SK-N-SH (cell line): Measurements from ENCODE around the gene RAPGEF6. TPM values are rescaled to one million over a fixed set of nuclear protein-coding genes. Genes with fewer than 3 reads are reported as not detected.

Source experiments
- CTCF ChIA-PET: fragments of 300-600, 350-600 bp; formaldehyde crosslinking; extraction: SDS; loops from one replicate; lab custom pipeline; 2021; lab: Yijun Ruan, JAX
- POLR2A ChIA-PET: fragments of 350-600 bp; sonication (Branson Sonifier 250); formaldehyde crosslinking; extraction: SDS; loops from one replicate; lab custom pipeline; 2020; ENCODE audit warnings: antibody characterized with exemption, inconsistent platforms; lab: Yijun Ruan, JAX
- DNase-seq: peaks from one replicate; pipeline ENCODE4 v3.0.0; 2012
- H2AFZ ChIP-seq: fragments of 200-600 bp; sonication (generic); 2 replicates; pipeline ENCODE4 v1.8.1; 2016; ENCODE audit warnings: antibody characterized with exemption, mild to moderate bottlenecking, low read depth
- H3F3A ChIP-seq: fragments of 200-600 bp; sonication (generic); replicated peaks from 2 replicates; pipeline ENCODE3; 2016; ENCODE audit warnings: antibody characterized with exemption, mild to moderate bottlenecking; ENCODE audit not compliant: insufficient read depth
- H3K27ac ChIP-seq, 2 experiments: fragments of 200-500 bp in 1 of 2; fragments of 200-600 bp in 1 of 2; sonication (Bioruptor generic) in 1 of 2; sonication (generic), shearing (Covaris generic) in 1 of 2; 2 replicates each; pipeline versions ENCODE4 v1.5.1 to v1.6.1; 2014 to 2016; ENCODE audit warnings: low read depth in 2 of 2, inconsistent platforms in 1 of 2, low read length in 1 of 2, mild to moderate bottlenecking in 1 of 2, mixed read lengths in 1 of 2
- H3K27me3 ChIP-seq: fragments of 200-600 bp; sonication (generic), shearing (Covaris generic); 2 replicates; pipeline ENCODE4 v1.6.1; 2016; ENCODE audit warnings: mixed run types; ENCODE audit not compliant: insufficient read depth
- H3K36me3 ChIP-seq, 2 experiments: fragments of 200-500 bp in 1 of 2; fragments of 200-600 bp in 1 of 2; sonication (Bioruptor generic) in 1 of 2; sonication (generic) in 1 of 2; replicated peaks in 1 of 2; 2 replicates each; pipeline versions ENCODE3 to v1.5.1; 2014 to 2016; ENCODE audit warnings: low read length in 1 of 2, mild to moderate bottlenecking in 1 of 2; ENCODE audit not compliant: insufficient read depth in 2 of 2, control insufficient read depth in 1 of 2
- H3K4me1 ChIP-seq, 2 experiments: fragments of 200-500 bp in 1 of 2; fragments of 200-600 bp in 1 of 2; sonication (Bioruptor generic) in 1 of 2; sonication (generic), shearing (Covaris generic) in 1 of 2; 2 replicates each; pipeline versions ENCODE4 v1.5.1 to v1.6.1; 2014 to 2016; ENCODE audit warnings: low read depth in 1 of 2, low read length in 1 of 2, mixed run types in 1 of 2; ENCODE audit not compliant: insufficient read depth in 2 of 2, control insufficient read depth in 1 of 2
- H3K4me2 ChIP-seq: fragments of 200-600 bp; sonication (generic), shearing (Covaris generic); 2 replicates; pipeline ENCODE4 v1.6.1; 2017; ENCODE audit warnings: mixed run types
- H3K4me3 ChIP-seq, 2 experiments: fragments of 200-500 bp in 1 of 2; fragments of 200-600 bp in 1 of 2; sonication (Bioruptor generic) in 1 of 2; sonication (generic), shearing (Covaris generic) in 1 of 2; 2 replicates each; pipeline versions ENCODE4 v1.5.1 to v1.8.1; 2014 to 2016; ENCODE audit warnings: low read depth in 2 of 2, inconsistent platforms in 1 of 2, low read length in 1 of 2, mild to moderate bottlenecking in 1 of 2, mixed read lengths in 1 of 2, moderate library complexity in 1 of 2
- H3K79me2 ChIP-seq: fragments of 200-600 bp; sonication (generic); 2 replicates; pipeline ENCODE4 v1.8.1; 2017; ENCODE audit warnings: mild to moderate bottlenecking; ENCODE audit not compliant: insufficient read depth
- H3K9ac ChIP-seq: fragments of 200-600 bp; sonication (generic); 2 replicates; pipeline ENCODE4 v1.6.1; 2017; ENCODE audit warnings: mixed run types
- H3K9me2 ChIP-seq: fragments of 200-600 bp; sonication (generic); 2 replicates; pipeline ENCODE4 v1.6.1; 2017; ENCODE audit warnings: mixed run types
- H3K9me3 ChIP-seq: fragments of 200-600 bp; sonication (generic); 2 replicates; pipeline ENCODE4 v1.6.1; 2017; ENCODE audit warnings: mixed run types, mild to moderate bottlenecking, moderate library complexity
- H4K20me1 ChIP-seq: fragments of 200-600 bp; sonication (generic); 2 replicates; pipeline ENCODE4 v1.6.1; 2017; ENCODE audit warnings: mild to moderate bottlenecking, mixed run types; ENCODE audit not compliant: insufficient read depth
- FOSL2 ChIP-seq: IDR thresholded peaks from 2 replicates; pipeline ENCODE4 v1.4.0; 2012; ENCODE audit warnings: low read depth, mild to moderate bottlenecking, moderate library complexity, borderline replicate concordance
- GABPA ChIP-seq: IDR thresholded peaks from 2 replicates; pipeline ENCODE4 v1.4.0; 2012; ENCODE audit warnings: low read depth, mild to moderate bottlenecking
- POLR2AphosphoS5 ChIP-seq: IDR thresholded peaks from 2 replicates; pipeline ENCODE4 v1.6.1; 2012; ENCODE audit warnings: low read depth, low read length
- RCOR1 ChIP-seq: fragments of 150-350 bp; IDR thresholded peaks from 2 replicates; pipeline ENCODE4 v1.6.1; 2017; ENCODE audit warnings: antibody characterized with exemption, low read length
- SIN3A ChIP-seq: IDR thresholded peaks from 2 replicates; pipeline ENCODE4 v1.6.1; 2012; ENCODE audit warnings: low read depth, mild to moderate bottlenecking, low read length, moderate library complexity, borderline replicate concordance
- SMC3 ChIP-seq: IDR thresholded peaks from 2 replicates; pipeline ENCODE4 v1.6.1; 2012; ENCODE audit warnings: low read depth, low read length, improper control_type of control experiment
- TCF12 ChIP-seq: IDR thresholded peaks from 2 replicates; pipeline ENCODE4 v1.4.0; 2012
- WGBS: methylation state at CpG from one replicate; pipeline ENCODE4 v1.1.6; 2017; ENCODE audit warnings: low lambda C conversion rate; 5-methylcytosine and 5-hydroxymethylcytosine counted together
- polyA plus RNA-seq, 3 experiments: library from polyadenylated mRNA; depleted of rRNA; stranded (reverse); fragments of >200 nt; gene quantifications; 2 replicates each; pipeline ENCODE4 v1.2.3, GENCODE V29; 2012
- TF ChIP-seq, protein P1 (sequence below): IDR thresholded peaks from 2 replicates; pipeline ENCODE4 v1.4.0; 2012; ENCODE audit warnings: low read depth
- TF ChIP-seq, protein P2 (sequence below): fragments of 200-600 bp; sonication (generic); IDR thresholded peaks from 2 replicates; pipeline ENCODE4 v1.6.1; 2017; ENCODE audit warnings: antibody characterized with exemption, mild to moderate bottlenecking, moderate library complexity
- TF ChIP-seq, protein P3 (sequence below): IDR thresholded peaks from 2 replicates; pipeline ENCODE4 v1.6.1; 2012; ENCODE audit warnings: mild to moderate bottlenecking, low read depth, low read length, moderate library complexity

The RAPGEF6 gene
- polyA plus RNA-seq, 1 of the 3 experiments (the other 2 are of a cell fraction) = 2.9 TPM

DNA sequence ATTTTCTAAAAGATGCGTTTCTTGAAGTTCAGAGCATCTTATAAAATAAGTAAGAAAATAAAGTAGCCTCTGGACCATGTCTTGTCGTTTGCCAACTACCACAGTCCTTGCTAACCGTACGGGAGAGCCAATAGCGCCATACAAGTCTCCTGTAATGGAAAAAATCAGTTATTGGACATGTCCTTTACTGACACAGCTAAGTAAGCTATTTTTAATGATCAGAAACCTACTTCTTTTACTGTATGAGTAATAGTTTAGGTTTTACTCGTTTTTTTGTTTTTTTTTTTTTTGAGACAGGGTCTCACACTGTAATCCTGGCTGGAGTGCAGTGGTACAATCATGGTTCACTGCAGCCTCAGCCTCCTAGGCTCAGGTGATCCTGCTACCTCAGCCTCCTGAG lies 37.7 kb upstream of the RAPGEF6 start:
- H3K4me3 ChIP-seq = no peak overlapping the region

DNA sequence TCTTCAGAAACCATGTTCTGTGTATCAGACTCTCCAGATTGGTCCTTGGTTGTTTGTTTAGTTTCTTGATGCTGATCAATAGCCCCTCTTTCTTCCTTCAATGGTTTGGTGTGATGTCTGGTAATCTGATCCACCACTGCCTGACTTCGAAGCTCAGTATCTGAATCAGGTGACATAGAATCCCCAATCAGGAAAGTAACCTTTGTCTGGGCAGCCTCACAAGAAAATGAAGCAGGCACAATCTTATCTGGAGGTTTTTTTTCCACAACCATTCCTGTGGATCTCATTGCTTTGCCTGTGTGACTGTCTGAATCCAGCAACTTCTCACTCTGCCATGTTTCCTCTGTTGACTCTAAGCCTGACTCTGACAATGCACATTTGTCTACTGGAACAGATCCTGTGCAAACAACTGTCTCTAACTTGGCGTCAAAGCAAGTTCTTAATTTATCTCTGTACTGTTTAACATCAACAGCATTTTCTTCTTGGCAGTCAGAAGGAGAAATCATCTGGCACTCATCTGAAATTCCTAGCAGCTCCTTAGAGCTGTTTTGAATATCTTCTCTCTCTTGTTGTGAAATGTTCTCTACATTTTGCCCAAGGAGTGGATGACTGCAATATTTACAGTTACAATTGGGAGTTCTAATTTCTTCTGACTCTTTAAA lies 37.1 kb upstream of the RAPGEF6 start:
- DNase-seq = no peak

More for the DNA sequence above, 37.7 kb upstream of the RAPGEF6 start:
- TF ChIP-seq POLR2AphosphoS5 = no peak
- no peak for TF ChIP-seq SIN3A
- TF ChIP-seq, protein P1, sequence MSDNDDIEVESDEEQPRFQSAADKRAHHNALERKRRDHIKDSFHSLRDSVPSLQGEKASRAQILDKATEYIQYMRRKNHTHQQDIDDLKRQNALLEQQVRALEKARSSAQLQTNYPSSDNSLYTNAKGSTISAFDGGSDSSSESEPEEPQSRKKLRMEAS = no peak
- POLR2A ChIA-PET = no interaction called here
- H3K4me2 ChIP-seq = no peak overlapping the region
- no peaks in the 10 kb centered on the region for H4K20me1 ChIP-seq
- DNase-seq = no peak
- no peaks in the 10 kb centered on the region for H3K9me2 ChIP-seq
- peaks cover 9% of the 10 kb centered on the region; the same call in 1 of the 2 replicates for H3K79me2 ChIP-seq
- peaks cover 9% of the 10 kb centered on the region for H3F3A ChIP-seq
- H3K9ac ChIP-seq = no peak overlapping the region
- peaks cover 50 to 53% of the 10 kb centered on the region in 2 experiments for H3K36me3 ChIP-seq
- no peaks in the 10 kb centered on the region for H3K27me3 ChIP-seq
- no peaks in the 10 kb centered on the region for H3K4me1 ChIP-seq
- H3K9me3 ChIP-seq = no peaks in the 10 kb centered on the region
- CTCF ChIA-PET = no interaction called here
- H2AFZ ChIP-seq = no peak overlapping the region
- WGBS = 81% methylated on average over 6 of the region's 6 CpGs
- peak overlapping the region; percentile 49 to 54; a peak in 2 of 4 replicates for H3K27ac ChIP-seq

DNA sequence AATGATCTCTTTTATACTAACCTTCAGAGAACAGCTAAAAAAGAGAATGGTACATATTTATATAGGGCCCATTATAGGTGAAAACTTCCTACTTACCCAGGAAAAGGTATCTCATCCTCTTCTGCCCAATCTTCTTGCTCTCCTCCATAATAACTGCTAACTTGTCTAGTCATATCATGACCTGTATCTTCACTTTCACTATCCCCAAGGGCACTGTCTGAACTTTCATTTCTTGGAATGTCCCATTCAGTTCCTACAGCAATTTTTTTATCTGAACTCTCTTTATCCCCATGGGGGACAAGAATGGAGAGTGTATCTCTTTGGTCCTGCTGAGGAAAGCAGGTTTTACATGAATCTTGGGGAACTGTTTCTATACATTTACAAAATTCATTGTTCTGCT lies 36.4 kb upstream of the RAPGEF6 start:
- Histone ChIP-seq H2AFZ (no peak overlapping the region), H3K9me3 (no peaks in the 10 kb centered on the region), H3F3A (peaks cover 10% of the 10 kb centered on the region), H3K4me3 (no peak overlapping the region), H3K4me1 (no peaks in the 10 kb centered on the region), H3K9ac (no peak overlapping the region), H3K79me2 (peaks cover 17% of the 10 kb centered on the region; the same call in 1 of the 2 replicates), H3K36me3 (peaks cover 38 to 50% of the 10 kb centered on the region in 2 experiments), H3K4me2 (no peak overlapping the region), H3K27ac (peak overlapping the region; percentile 49 to 67; a peak in 2 of 4 replicates), H3K27me3 (no peaks in the 10 kb centered on the region), H4K20me1 (no peaks in the 10 kb centered on the region), H3K9me2 (no peaks in the 10 kb centered on the region)
- no peak for DNase-seq
- POLR2A ChIA-PET = interaction anchor here (1.5 kb wide), 1 partner anchor 125 kb away, joined by 3 read pairs; the partner anchor contains the start of gene FNIP1
- CTCF ChIA-PET = interaction anchor here (0.8 kb wide), 1 partner anchor 9 kb away, joined by 3 read pairs; no protein-coding TSS in a partner anchor
- TF ChIP-seq SMC3 (no peak), GABPA (no peak), RCOR1 (no peak), FOSL2 (no peak)
- TF ChIP-seq, protein P2, sequence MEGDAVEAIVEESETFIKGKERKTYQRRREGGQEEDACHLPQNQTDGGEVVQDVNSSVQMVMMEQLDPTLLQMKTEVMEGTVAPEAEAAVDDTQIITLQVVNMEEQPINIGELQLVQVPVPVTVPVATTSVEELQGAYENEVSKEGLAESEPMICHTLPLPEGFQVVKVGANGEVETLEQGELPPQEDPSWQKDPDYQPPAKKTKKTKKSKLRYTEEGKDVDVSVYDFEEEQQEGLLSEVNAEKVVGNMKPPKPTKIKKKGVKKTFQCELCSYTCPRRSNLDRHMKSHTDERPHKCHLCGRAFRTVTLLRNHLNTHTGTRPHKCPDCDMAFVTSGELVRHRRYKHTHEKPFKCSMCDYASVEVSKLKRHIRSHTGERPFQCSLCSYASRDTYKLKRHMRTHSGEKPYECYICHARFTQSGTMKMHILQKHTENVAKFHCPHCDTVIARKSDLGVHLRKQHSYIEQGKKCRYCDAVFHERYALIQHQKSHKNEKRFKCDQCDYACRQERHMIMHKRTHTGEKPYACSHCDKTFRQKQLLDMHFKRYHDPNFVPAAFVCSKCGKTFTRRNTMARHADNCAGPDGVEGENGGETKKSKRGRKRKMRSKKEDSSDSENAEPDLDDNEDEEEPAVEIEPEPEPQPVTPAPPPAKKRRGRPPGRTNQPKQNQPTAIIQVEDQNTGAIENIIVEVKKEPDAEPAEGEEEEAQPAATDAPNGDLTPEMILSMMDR = no peak
- TF ChIP-seq, protein P3, sequence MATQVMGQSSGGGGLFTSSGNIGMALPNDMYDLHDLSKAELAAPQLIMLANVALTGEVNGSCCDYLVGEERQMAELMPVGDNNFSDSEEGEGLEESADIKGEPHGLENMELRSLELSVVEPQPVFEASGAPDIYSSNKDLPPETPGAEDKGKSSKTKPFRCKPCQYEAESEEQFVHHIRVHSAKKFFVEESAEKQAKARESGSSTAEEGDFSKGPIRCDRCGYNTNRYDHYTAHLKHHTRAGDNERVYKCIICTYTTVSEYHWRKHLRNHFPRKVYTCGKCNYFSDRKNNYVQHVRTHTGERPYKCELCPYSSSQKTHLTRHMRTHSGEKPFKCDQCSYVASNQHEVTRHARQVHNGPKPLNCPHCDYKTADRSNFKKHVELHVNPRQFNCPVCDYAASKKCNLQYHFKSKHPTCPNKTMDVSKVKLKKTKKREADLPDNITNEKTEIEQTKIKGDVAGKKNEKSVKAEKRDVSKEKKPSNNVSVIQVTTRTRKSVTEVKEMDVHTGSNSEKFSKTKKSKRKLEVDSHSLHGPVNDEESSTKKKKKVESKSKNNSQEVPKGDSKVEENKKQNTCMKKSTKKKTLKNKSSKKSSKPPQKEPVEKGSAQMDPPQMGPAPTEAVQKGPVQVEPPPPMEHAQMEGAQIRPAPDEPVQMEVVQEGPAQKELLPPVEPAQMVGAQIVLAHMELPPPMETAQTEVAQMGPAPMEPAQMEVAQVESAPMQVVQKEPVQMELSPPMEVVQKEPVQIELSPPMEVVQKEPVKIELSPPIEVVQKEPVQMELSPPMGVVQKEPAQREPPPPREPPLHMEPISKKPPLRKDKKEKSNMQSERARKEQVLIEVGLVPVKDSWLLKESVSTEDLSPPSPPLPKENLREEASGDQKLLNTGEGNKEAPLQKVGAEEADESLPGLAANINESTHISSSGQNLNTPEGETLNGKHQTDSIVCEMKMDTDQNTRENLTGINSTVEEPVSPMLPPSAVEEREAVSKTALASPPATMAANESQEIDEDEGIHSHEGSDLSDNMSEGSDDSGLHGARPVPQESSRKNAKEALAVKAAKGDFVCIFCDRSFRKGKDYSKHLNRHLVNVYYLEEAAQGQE = no peak

More for the DNA sequence above, 37.1 kb upstream of the RAPGEF6 start:
- peak overlapping the region; percentile 49 to 67; a peak in 3 of 4 replicates for H3K27ac ChIP-seq
- H3K9me3 ChIP-seq = no peaks in the 10 kb centered on the region
- H3F3A ChIP-seq = peaks cover 9% of the 10 kb centered on the region
- CTCF ChIA-PET = interaction anchor here (0.8 kb wide), 1 partner anchor 8 kb away, joined by 3 read pairs; no protein-coding TSS in a partner anchor
- 65% methylated on average over 2 of the region's 2 CpGs for WGBS
- H4K20me1 ChIP-seq = no peaks in the 10 kb centered on the region
- H3K4me1 ChIP-seq = no peaks in the 10 kb centered on the region
- no peaks in the 10 kb centered on the region for H3K27me3 ChIP-seq
- H3K9me2 ChIP-seq = no peaks in the 10 kb centered on the region
- POLR2A ChIA-PET = interaction anchor here (1.5 kb wide), 1 partner anchor 125 kb away, joined by 3 read pairs; the partner anchor contains the start of gene FNIP1
- peak; percentile 29 for TF ChIP-seq TCF12
- TF ChIP-seq, protein P2 = no peak
- no peak overlapping the region for H3K9ac ChIP-seq
- H3K4me2 ChIP-seq = no peak overlapping the region
- no peak overlapping the region for H3K4me3 ChIP-seq
- no peak overlapping the region for H2AFZ ChIP-seq
- H3K36me3 ChIP-seq = peaks cover 44 to 52% of the 10 kb centered on the region in 2 experiments
- H3K79me2 ChIP-seq = peaks cover 15% of the 10 kb centered on the region; the same call in 1 of the 2 replicates
